SW480 (cell line): ENCODE results near the gene R3HDM4.

Experiments
- DNase-seq: peaks from one replicate; pipeline ENCODE4 v3.0.0-alpha.2; 2016; ENCODE audit warnings: low spot score

R3HDM4 gene

GRCh38 chr19:873561-874041 is 39.4 kb downstream of the R3HDM4 start:
- no peak for DNase-seq

- peak; percentile 58 for DNase-seq
Measured at GRCh38 chr19:873084-873483, 39.9 kb downstream of the R3HDM4 start.

GRCh38 chr19:872266-872951 is 40.6 kb downstream of the R3HDM4 start:
- DNase-seq, result peak; percentile 64

GRCh38 chr19:871446-872265 is 41.4 kb downstream of the R3HDM4 start:
- no peak for DNase-seq

- no peak for DNase-seq
Measured at GRCh38 chr19:870963-871401, 42.0 kb downstream of the R3HDM4 start.

GRCh38 chr19:870314-870713 is 42.7 kb downstream of the R3HDM4 start:
- DNase-seq, result no peak

GRCh38 chr19:869245-870177 is 43.5 kb downstream of the R3HDM4 start:
- DNase-seq, result no peak

- no peak for DNase-seq
Measured at GRCh38 chr19:868458-869244, 44.4 kb downstream of the R3HDM4 start.

GRCh38 chr19:867855-868457 is 45.1 kb downstream of the R3HDM4 start:
- DNase-seq, result no peak

GRCh38 chr19:867301-867793 is 45.7 kb downstream of the R3HDM4 start:
- no peak for DNase-seq

GRCh38 chr19:866769-867300 is 46.2 kb downstream of the R3HDM4 start:
- DNase-seq, result no peak

GRCh38 chr19:863315-863620 is 49.8 kb downstream of the R3HDM4 start:
- no peak for DNase-seq

- DNase-seq, result peak; percentile 47
Measured at GRCh38 chr19:862581-863314, 50.3 kb downstream of the R3HDM4 start.

GRCh38 chr19:861756-862580 is 51.1 kb downstream of the R3HDM4 start:
- peak; percentile 65 for DNase-seq

GRCh38 chr19:861141-861755 is 51.8 kb downstream of the R3HDM4 start:
- DNase-seq, result no peak

- DNase-seq, result no peak
Measured at GRCh38 chr19:858868-859843, 53.9 kb downstream of the R3HDM4 start, which contains the start of gene CFD. CFD (plus strand) TSS chr19:859664; CDS start chr19:859690, 26 bp downstream.

- DNase-seq, result no peak
Measured at GRCh38 chr19:858284-858683, 54.7 kb downstream of the R3HDM4 start.
